ENCODE data around the gene OSM. TPM values are rescaled to one million over a fixed set of nuclear protein-coding genes. Genes with fewer than 3 reads are reported as not detected.

OSM gene
- polyA plus RNA-seq, 3 donors, result 48.0 to 295 (median 146) TPM

GRCh38 chr22:30240541-30241417 lies 25.9 kb downstream of the OSM start:
- H3K9ac ChIP-seq (ENCODE audit: insufficient read depth, low read length, poor library complexity, severe bottlenecking), result no peak overlapping the region
- H3K4me1 ChIP-seq (ENCODE audit: control insufficient read depth in 1 of 2, insufficient read depth in 2 of 2, low read length in 2 of 2), result peaks cover 2% of the 10 kb centered on the region in 2 donors
- peaks cover 0 to 6% of the 10 kb centered on the region in 2 donors for H3K9me3 ChIP-seq (replicated peaks in 1 of 2; ENCODE audit: control insufficient read depth in 1 of 2, insufficient read depth in 1 of 2, low read length in 2 of 2)
- H3K27ac ChIP-seq (ENCODE audit: low read depth in 1 of 2, low read length in 2 of 2), result no peak overlapping the region
- peaks cover 3 to 8% (median 5%) of the 10 kb centered on the region in 7 donors for H3K9me3 Mint-ChIP-seq
- no peak for TF ChIP-seq CTCF (IDR thresholded peaks at IDR 0.05)
- intact Hi-C loops (cut with micrococcal nuclease), result loop anchor here in 1 of 2 donors (10.0 kb wide), 1 partner anchor 206 kb away; no protein-coding TSS in a partner anchor
- H3K4me1 Mint-ChIP-seq, result peaks cover 4% of the 10 kb centered on the region
- 85% methylated on average over 13 of the region's 24 CpGs for WGBS (ENCODE audit: insufficient coverage)
- H4K20me1 ChIP-seq (ENCODE audit: insufficient read depth, low read length), result no peaks in the 10 kb centered on the region
- H3K27me3 Mint-ChIP-seq (ENCODE audit: low read depth in 3 of 3), result peaks cover 22 to 33% (median 25%) of the 10 kb centered on the region in 3 donors
- H3K4me2 ChIP-seq (replicated peaks; ENCODE audit: extremely low read depth, low read length, poor library complexity, severe bottlenecking), result no peak overlapping the region
- peak overlapping the region in 1 of 7 donors; percentile 9 for H3K27ac Mint-ChIP-seq
- H3K27me3 ChIP-seq (ENCODE audit: control insufficient read depth in 2 of 2, insufficient read depth in 2 of 2, low read length in 2 of 2), result peaks cover 3 to 16% of the 10 kb centered on the region in 2 donors
- H3K79me2 ChIP-seq (ENCODE audit: insufficient read depth, low read length), result no peaks in the 10 kb centered on the region
- H2AFZ ChIP-seq (ENCODE audit: insufficient read depth, low read depth, low read length, poor library complexity, severe bottlenecking), result no peak overlapping the region
- H3K36me3 ChIP-seq (replicated peaks in 1 of 2; ENCODE audit: control insufficient read depth in 1 of 2, insufficient read depth in 2 of 2, low read length in 2 of 2), result no peaks in the 10 kb centered on the region
- DNase-seq, result no peak
- H3K36me3 Mint-ChIP-seq, result no peaks in the 10 kb centered on the region
- H3K4me3 ChIP-seq (replicated peaks in 1 of 3; ENCODE audit: low read depth in 2 of 3, low read length in 3 of 3), result no peak overlapping the region
- H3K4me3 Mint-ChIP-seq, result no peak overlapping the region

- Histone ChIP-seq H3K4me2 (replicated peaks; ENCODE audit: extremely low read depth, low read length, poor library complexity, severe bottlenecking) (no peak overlapping the region), H3K36me3 (replicated peaks in 1 of 2; ENCODE audit: control insufficient read depth in 1 of 2, insufficient read depth in 2 of 2, low read length in 2 of 2) (no peaks in the 10 kb centered on the region), H3K27me3 (ENCODE audit: control insufficient read depth in 2 of 2, insufficient read depth in 2 of 2, low read length in 2 of 2) (peaks cover 0 to 5% of the 10 kb centered on the region in 2 donors), H3K27ac (ENCODE audit: low read depth in 1 of 2, low read length in 2 of 2) (no peak overlapping the region), H2AFZ (ENCODE audit: insufficient read depth, low read depth, low read length, poor library complexity, severe bottlenecking) (no peak overlapping the region), H4K20me1 (ENCODE audit: insufficient read depth, low read length) (no peaks in the 10 kb centered on the region), H3K4me3 (replicated peaks in 1 of 3; ENCODE audit: low read depth in 2 of 3, low read length in 3 of 3) (no peak overlapping the region), H3K9ac (ENCODE audit: insufficient read depth, low read length, poor library complexity, severe bottlenecking) (no peak overlapping the region), H3K4me1 (ENCODE audit: control insufficient read depth in 1 of 2, insufficient read depth in 2 of 2, low read length in 2 of 2) (no peaks in the 10 kb centered on the region), H3K79me2 (ENCODE audit: insufficient read depth, low read length) (no peaks in the 10 kb centered on the region), H3K9me3 (replicated peaks in 1 of 2; ENCODE audit: control insufficient read depth in 1 of 2, insufficient read depth in 1 of 2, low read length in 2 of 2) (peaks cover 0 to 6% of the 10 kb centered on the region in 2 donors)
- peaks cover 3 to 8% (median 6%) of the 10 kb centered on the region in 7 donors for H3K9me3 Mint-ChIP-seq
- no peak overlapping the region for H3K27ac Mint-ChIP-seq
- H3K36me3 Mint-ChIP-seq, result no peaks in the 10 kb centered on the region
- intact Hi-C loops (cut with micrococcal nuclease), result loop anchor here in 1 of 2 donors (10.0 kb wide), 1 partner anchor 205 kb away; no protein-coding TSS in a partner anchor
- no peak for TF ChIP-seq CTCF (IDR thresholded peaks at IDR 0.05)
- DNase-seq, result no peak
- no peaks in the 10 kb centered on the region for H3K4me1 Mint-ChIP-seq
- 93% methylated on average over 3 of the region's 17 CpGs for WGBS (ENCODE audit: insufficient coverage)
- H3K4me3 Mint-ChIP-seq, result no peak overlapping the region
- H3K27me3 Mint-ChIP-seq (ENCODE audit: low read depth in 3 of 3), result peaks cover 14 to 26% (median 16%) of the 10 kb centered on the region in 3 donors
Observed at GRCh38 chr22:30239488-30240405, 26.9 kb downstream of the OSM start.

All from CD14-positive monocyte (primary cell).